Colonic mucosa (tissue), 4 donors: ENCODE data around the gene NTF4. TPM values are rescaled to one million over a fixed set of nuclear protein-coding genes. Genes with fewer than 3 reads are reported as not detected.

Source experiments
- DNase-seq: peaks from one replicate; pipeline ENCODE4 v3.0.0-alpha.2; 2020
- H3K27ac ChIP-seq: fragments of 200-600 bp; one replicate; pipeline ENCODE4 v1.8.0; 2021
- H3K27me3 ChIP-seq: fragments of 200-600 bp; one replicate; pipeline ENCODE4 v1.8.0; 2021
- H3K36me3 ChIP-seq: fragments of 200-600 bp; one replicate; pipeline ENCODE4 v1.8.0; 2021
- H3K4me1 ChIP-seq: fragments of 200-600 bp; one replicate; pipeline ENCODE4 v1.8.0; 2021; ENCODE audit warnings: mild to moderate bottlenecking
- H3K4me3 ChIP-seq: fragments of 200-600 bp; one replicate; pipeline ENCODE4 v1.8.0; 2021
- H3K9ac ChIP-seq, 2 donors: one replicate each; pipeline ENCODE4 v1.7.0; 2013; ENCODE audit warnings: control low read depth in 2 of 2, low read depth in 2 of 2, low read length in 2 of 2
- H3K9me3 ChIP-seq: fragments of 200-600 bp; one replicate; pipeline ENCODE4 v1.8.0; 2021
- CTCF ChIP-seq: fragments of 200-600 bp; IDR thresholded peaks from one replicate; pipeline ENCODE4 v1.8.0; 2022; ENCODE audit warnings: antibody characterized with exemption, mild to moderate bottlenecking
- intact Hi-C: fragments of 100-400 bp; cut with DNase I; formaldehyde crosslinking; loops from one replicate; pipeline ENCODE4 v1.14.1; 2022
- total RNA-seq, 2 donors: library from RNA; stranded (reverse); fragmentation: NEBNext Ultra II Directional in 1 of 2; extraction: Animal tissue kit (Norgen Biotek cat#: 25700) in 1 of 2; gene quantifications; one replicate each; pipeline ENCODE4 v1.2.1, GENCODE V29; 2021
- donor health status: healthy.
- donor health status: DM: no; HTN: no; CAD: no.
- donor health status: DM: no; HTN: no; CAD: no.

Gene NTF4
- total RNA-seq: not detected

- TF ChIP-seq CTCF: no peak
- DNase-seq: peak; percentile 20
- Histone ChIP-seq H3K27me3 (peaks cover 13% of the 10 kb centered on the region), H3K27ac (no peak within 1 kb of the TSS), H3K9ac (no peak within 1 kb of the TSS), H3K36me3 (no peaks in the 10 kb centered on the region), H3K9me3 (no peaks in the 10 kb centered on the region), H3K4me3 (peak within 1 kb of the TSS; percentile 8), H3K4me1 (no peaks in the 10 kb centered on the region)
- intact Hi-C loops: no loop called here
Observed at GRCh38 chr19:49064768-49065611, at the start of gene NTF4. Gene NTF4 (minus strand): TSS chr19:49064818. CDS start chr19:49061997, 2,821 bp downstream.

- intact Hi-C loops: no loop called here
- peak within 1 kb of the TSS; percentile 66 to 84 for H3K9ac ChIP-seq
- no peak for TF ChIP-seq CTCF
- H3K4me3 ChIP-seq: peak within 1 kb of the TSS; percentile 89
- no peaks in the 10 kb centered on the region for H3K27me3 ChIP-seq
- H3K27ac ChIP-seq: peak within 1 kb of the TSS; percentile 64
- H3K9me3 ChIP-seq: no peaks in the 10 kb centered on the region
- peaks cover 17% of the 10 kb centered on the region for H3K4me1 ChIP-seq
- H3K36me3 ChIP-seq: peaks cover under 1% of the 10 kb centered on the region
- peak; percentile 65 for DNase-seq
Observed at GRCh38 chr19:49113762-49114629, 49.4 kb upstream of the NTF4 start, which contains the start of gene LIN7B. Gene LIN7B (plus strand): TSS chr19:49114370. CDS start chr19:49114405, 35 bp downstream.

- Histone ChIP-seq H3K9ac (no peak overlapping the region), H3K36me3 (peaks cover 20% of the 10 kb centered on the region), H3K4me3 (no peak overlapping the region), H3K27me3 (no peaks in the 10 kb centered on the region), H3K9me3 (no peaks in the 10 kb centered on the region), H3K4me1 (peaks cover 8% of the 10 kb centered on the region), H3K27ac (no peak overlapping the region)
- no peak for TF ChIP-seq CTCF
- DNase-seq: no peak
- intact Hi-C loops: no loop called here
Observed at GRCh38 chr19:49111218-49111998, 46.8 kb upstream of the NTF4 start.

- intact Hi-C loops: no loop called here
- H3K27ac ChIP-seq: no peak overlapping the region
- H3K36me3 ChIP-seq: peaks cover 20% of the 10 kb centered on the region
- H3K4me3 ChIP-seq: no peak overlapping the region
- H3K9ac ChIP-seq: no peak overlapping the region
- no peaks in the 10 kb centered on the region for H3K27me3 ChIP-seq
- TF ChIP-seq CTCF: no peak
- H3K9me3 ChIP-seq: no peaks in the 10 kb centered on the region
- H3K4me1 ChIP-seq: peaks cover 8% of the 10 kb centered on the region
- DNase-seq: no peak
Observed at GRCh38 chr19:49110567-49110966, 45.9 kb upstream of the NTF4 start.
